Panc1 (cell line): ENCODE data around the gene HOXA13. TPM values are rescaled to one million over a fixed set of nuclear protein-coding genes. Genes with fewer than 3 reads are reported as not detected.
A peak's percentile ranks its signal among the peaks of the same experiment; 100 is the strongest.

ENCODE experiments used
- ATAC-seq: fragments of 200-7000 bp; cut with Tn5 transposase; 2 replicates; pipeline ENCODE4 v1.9.1; 2020; ENCODE audit warnings: mild to moderate bottlenecking, moderate library complexity
- BruUV-seq: library from RNA; stranded (reverse); fragments of 400-500 nt; replicated peaks from 2 replicates; lab custom pipeline; 2021; lab: Mats Ljungman, UMichigan
- CTCF ChIA-PET: fragments of 300-600 bp; sonication (Branson Sonifier 250); formaldehyde crosslinking; loops from one replicate; lab custom pipeline; 2022; ENCODE audit warnings: antibody characterized with exemption; lab: Charles Lee
- POLR2A ChIA-PET: fragments of 300-600 bp; sonication (Branson Sonifier 250); formaldehyde crosslinking; loops from one replicate; lab custom pipeline; 2022; ENCODE audit warnings: antibody characterized with exemption; lab: Charles Lee
- DNase-seq: peaks from one replicate; pipeline ENCODE4 v3.0.0-alpha.2; 2010; ENCODE audit warnings: low read depth, low spot score
- H3K27ac ChIP-seq: 2 replicates; pipeline ENCODE4 v1.5.1; 2011; ENCODE audit warnings: mild to moderate bottlenecking, low read length, inconsistent platforms
- H3K27me3 ChIP-seq: fragments of 200-500 bp; sonication (Bioruptor generic); 2 replicates; pipeline ENCODE4 v1.6.0; 2014; ENCODE audit warnings: low read length, inconsistent platforms; ENCODE audit not compliant: control insufficient read depth, insufficient read depth
- H3K36me3 ChIP-seq: fragments of 200-500 bp; sonication (Bioruptor generic); 2 replicates; pipeline ENCODE4 v1.5.1; 2014; ENCODE audit warnings: inconsistent platforms, mild to moderate bottlenecking, low read length, moderate library complexity; ENCODE audit not compliant: control insufficient read depth, insufficient read depth
- H3K4me1 ChIP-seq: 2 replicates; pipeline ENCODE4 v1.5.1; 2011; ENCODE audit warnings: inconsistent platforms, mild to moderate bottlenecking, low read length, moderate library complexity; ENCODE audit not compliant: control insufficient read depth, insufficient read depth
- H3K4me3 ChIP-seq, 2 experiments: 2 replicates each; pipeline ENCODE4 v1.5.1; 2011 to 2012; ENCODE audit warnings: low read depth in 2 of 2, low read length in 2 of 2, mild to moderate bottlenecking in 2 of 2, inconsistent platforms in 1 of 2, moderate library complexity in 1 of 2
- H3K9me3 ChIP-seq: fragments of 200-500 bp; sonication (Bioruptor generic); 2 replicates; pipeline ENCODE4 v1.5.1; 2014; ENCODE audit warnings: low read depth, mild to moderate bottlenecking, inconsistent platforms, low read length, moderate library complexity; ENCODE audit not compliant: control insufficient read depth, insufficient read depth
- CTCF ChIP-seq: fragments of 450-650 bp; IDR thresholded peaks from 2 replicates; pipeline ENCODE4 v1.5.1; 2017; ENCODE audit warnings: mild to moderate bottlenecking
- POLR2AphosphoS5 ChIP-seq: IDR thresholded peaks from 2 replicates; pipeline ENCODE4 v1.6.1; 2012; ENCODE audit warnings: mild to moderate bottlenecking, low read depth, low read length, moderate library complexity
- REST ChIP-seq, 2 experiments: IDR thresholded peaks; 2 replicates each; pipeline ENCODE4 v1.6.1; 2011 to 2012; ENCODE audit warnings: low read depth in 2 of 2, control low read depth in 1 of 2, low read length in 1 of 2, mild to moderate bottlenecking in 1 of 2, moderate library complexity in 1 of 2; ENCODE audit not compliant: insufficient read depth in 1 of 2
- SIN3A ChIP-seq: IDR thresholded peaks from 2 replicates; pipeline ENCODE4 v1.6.1; 2012; ENCODE audit warnings: low read depth, mild to moderate bottlenecking, low read length, moderate library complexity, borderline replicate concordance; ENCODE audit not compliant: insufficient read depth
- TCF7L2 ChIP-seq: IDR thresholded peaks from 2 replicates; pipeline ENCODE4 v1.6.1; 2011; ENCODE audit warnings: mild to moderate bottlenecking, low read depth, low read length, inconsistent platforms
- in situ Hi-C: cut with HindIII; loops from 2 replicates; pipeline ENCODE4 v1.10.0; 2016; ENCODE audit warnings: low sequenced_read_pairs, low pct_unique_long_range_greater_than_20kb
- intact Hi-C: fragments of 100-400 bp; cut with micrococcal nuclease; formaldehyde crosslinking; loops from one replicate; pipeline ENCODE4 v1.10.0; 2022; ENCODE audit not compliant: unreplicated experiment
- total RNA-seq: library from RNA; stranded (reverse); gene quantifications from one replicate; pipeline ENCODE4 v1.2.1, GENCODE V29; 2021; ENCODE audit not compliant: unreplicated experiment

HOXA13 gene
- total RNA-seq, 1 experiment from 2014 or later = 1.2 TPM

GRCh38 chr7:27156916-27157701 is 42.8 kb downstream of the HOXA13 start:
- ChIA-PET POLR2A (no interaction called here), CTCF (interaction anchor here (0.6 kb wide), 2 partner anchors 65 to 301 kb away, joined by 3 to 8 read pairs; no protein-coding TSS in a partner anchor)
- ATAC-seq (no peak), DNase-seq (no peak)
- in situ Hi-C loops (no loop called here), intact Hi-C loops (no loop called here)
- Histone ChIP-seq H3K4me1 (0 out of 2 replicates have a peak, but pooled peaks cover 3% of the 10 kb centered on the region), H3K4me3 (no peak overlapping the region), H3K27ac (no peak overlapping the region), H3K27me3 (no peaks in the 10 kb centered on the region), H3K36me3 (no peaks in the 10 kb centered on the region; the same call in 1 of the 2 replicates), H3K9me3 (no peaks in the 10 kb centered on the region)
- no peak for TF ChIP-seq REST (IDR thresholded peaks at IDR 0.05; ENCODE audit: insufficient read depth in 1 of 2, low read depth in 2 of 2, low read length in 1 of 2)
- TF ChIP-seq POLR2AphosphoS5 = no peak
- TF ChIP-seq SIN3A = no peak
- no peak for TF ChIP-seq CTCF
- TF ChIP-seq TCF7L2 = no peak
- no TSS peak for BruUV-seq

- Histone ChIP-seq H3K27me3 (no peaks in the 10 kb centered on the region), H3K4me1 (0 out of 2 replicates have a peak, but pooled peaks cover 3% of the 10 kb centered on the region), H3K36me3 (no peaks in the 10 kb centered on the region; the same call in 1 of the 2 replicates), H3K9me3 (no peaks in the 10 kb centered on the region), H3K27ac (peak within 1 kb of the TSS; percentile 45; the same call in 1 of the 2 replicates), H3K4me3 (no peak within 1 kb of the TSS)
- ATAC-seq = no peak
- ChIA-PET POLR2A (no interaction called here), CTCF (interaction anchor here (0.6 kb wide), 2 partner anchors 65 to 300 kb away, joined by 3 to 8 read pairs; no protein-coding TSS in a partner anchor)
- no TSS peak for BruUV-seq
- in situ Hi-C loops (no loop called here), intact Hi-C loops (no loop called here)
- DNase-seq = no peak
- TF ChIP-seq CTCF (no peak), REST (IDR thresholded peaks at IDR 0.05; ENCODE audit: insufficient read depth in 1 of 2, low read depth in 2 of 2, low read length in 1 of 2) (no peak), TCF7L2 (no peak), POLR2AphosphoS5 (no peak), SIN3A (no peak)
These were observed 43.4 kb downstream of the HOXA13 start, which contains the start of gene HOXA7 for GRCh38 chr7:27156508-27156898. Gene HOXA7 (minus strand): TSS chr7:27156675. CDS start chr7:27156545, 130 bp downstream.
